K562 (cell line): ENCODE measurements around the gene FUT2. TPM values are rescaled to one million over a fixed set of nuclear protein-coding genes. Genes with fewer than 3 reads are reported as not detected.

Experiments used
- ATAC-seq: fragments of 200-7000 bp; cut with Tn5 transposase; 3 replicates; pipeline ENCODE4 v1.9.1; 2020; ENCODE audit warnings: moderate library complexity
- BruUV-seq: library from RNA; stranded (reverse); fragments of 400-500 nt; replicated peaks from 2 replicates; lab custom pipeline; 2021; lab: Mats Ljungman, UMichigan
- CTCF ChIA-PET: fragments of 300-600 bp; formaldehyde crosslinking; extraction: SDS; loops from one replicate; lab custom pipeline; 2021; ENCODE audit warnings: low intra/inter-chr PET ratio; lab: Yijun Ruan, JAX
- POLR2A ChIA-PET: fragments of 300-600, 350-650 bp; sonication (Branson Sonifier 250); formaldehyde crosslinking; extraction: SDS; loops from one replicate; lab custom pipeline; 2021; ENCODE audit warnings: antibody characterized with exemption, inconsistent platforms; lab: Yijun Ruan, JAX
- DNase-seq, 4 experiments: peaks; one replicate each; pipeline versions ENCODE4 v3.0.0 to v3.0.0-alpha.2; 2011 to 2018; ENCODE audit warnings: low spot score in 3 of 4, mixed read lengths in 3 of 4; ENCODE audit errors: extremely low read depth in 1 of 4
- FAIRE-seq: peaks from 2 replicates; lab custom pipeline; 2011; peaks lifted over from hg19 to GRCh38; lab: Jason Lieb, UNC
- H2AFZ ChIP-seq: 2 replicates; pipeline ENCODE4 v1.6.0; 2011; ENCODE audit warnings: low read depth, low read length, control low read depth, inconsistent platforms
- H3K27ac ChIP-seq: fragments of 200-600 bp; 3 replicates; pipeline ENCODE4 v1.8.0; 2011; ENCODE audit warnings: low read depth, mild to moderate bottlenecking, control low read depth, inconsistent platforms, low read length, moderate library complexity, mixed read lengths; ENCODE audit errors: extremely low read depth
- H3K27me3 ChIP-seq, 2 experiments: fragments of 300-600 bp in 1 of 2; 2 replicates in 1 of 2; 3 replicates in 1 of 2; pipeline versions ENCODE4 v1.6.0 to v1.8.0; 2011; ENCODE audit warnings: inconsistent platforms in 2 of 2, low read length in 2 of 2, mild to moderate bottlenecking in 1 of 2, mixed read lengths in 1 of 2, moderate library complexity in 1 of 2; ENCODE audit not compliant: control insufficient read depth in 2 of 2, insufficient read depth in 2 of 2
- H3K36me3 ChIP-seq: fragments of 300-600 bp; 3 replicates; pipeline ENCODE4 v1.8.0; 2011; ENCODE audit warnings: mild to moderate bottlenecking, low read length, inconsistent platforms; ENCODE audit not compliant: control insufficient read depth, insufficient read depth
- H3K4me1 ChIP-seq, 2 experiments: fragments of 200-600 bp in 1 of 2; replicated peaks in 1 of 2; 2 replicates in 1 of 2; 3 replicates in 1 of 2; pipeline versions ENCODE4 v1.5.1 to v1.8.0; 2011; ENCODE audit warnings: inconsistent platforms in 2 of 2, low read length in 2 of 2, mild to moderate bottlenecking in 1 of 2, mixed read lengths in 1 of 2, moderate library complexity in 1 of 2; ENCODE audit not compliant: control insufficient read depth in 2 of 2, insufficient read depth in 2 of 2
- H3K4me2 ChIP-seq: 2 replicates; pipeline ENCODE4 v1.6.1; 2011; ENCODE audit warnings: low read length, control low read depth, inconsistent platforms, mixed read lengths; ENCODE audit not compliant: insufficient read depth
- H3K4me3 ChIP-seq: fragments of 200-600 bp; sonication (generic), shearing (Covaris generic); 2 replicates; pipeline ENCODE4 v1.5.1; 2016; ENCODE audit warnings: control low read depth, inconsistent platforms
- H3K79me2 ChIP-seq: fragments of 200-600 bp; 3 replicates; pipeline ENCODE4 v1.8.0; 2011; ENCODE audit warnings: low read length, inconsistent platforms; ENCODE audit not compliant: control insufficient read depth, insufficient read depth
- H3K9ac ChIP-seq, 2 experiments: 2 replicates each; pipeline versions ENCODE4 v1.6.0 to v1.6.1; 2011; ENCODE audit warnings: low read depth in 2 of 2, low read length in 2 of 2, control low read depth in 1 of 2, inconsistent platforms in 1 of 2, mild to moderate bottlenecking in 1 of 2, mixed read lengths in 1 of 2; ENCODE audit not compliant: insufficient read depth in 1 of 2
- H3K9me1 ChIP-seq: one replicate; pipeline ENCODE4 v1.6.0; 2011; ENCODE audit warnings: inconsistent platforms, mild to moderate bottlenecking, low read length, moderate library complexity; ENCODE audit not compliant: control insufficient read depth, insufficient read depth
- H3K9me3 ChIP-seq: replicated peaks from 2 replicates; pipeline ENCODE4 v1.5.1; 2011; ENCODE audit warnings: low read depth, low read length, inconsistent platforms; ENCODE audit not compliant: control insufficient read depth, insufficient read depth
- H4K20me1 ChIP-seq: replicated peaks from 2 replicates; pipeline ENCODE4 v1.6.1; 2011; ENCODE audit warnings: low read length, inconsistent platforms, mixed read lengths; ENCODE audit not compliant: control insufficient read depth, insufficient read depth
- AFF1 ChIP-seq, 2 experiments: fragments of 450-650 bp; IDR thresholded peaks; 2 replicates each; pipeline ENCODE4 v1.6.1; 2018; ENCODE audit warnings: mild to moderate bottlenecking in 2 of 2, low read depth in 1 of 2; ENCODE audit not compliant: partially characterized antibody in 2 of 2
- ATF2 ChIP-seq: sonication (generic); formaldehyde crosslinking; IDR thresholded peaks from 2 replicates; pipeline ENCODE4 v1.8.1; 2022; ENCODE audit warnings: missing genetic modification reagents
- ATF6 ChIP-seq: sonication (generic); formaldehyde crosslinking; IDR thresholded peaks from 2 replicates; pipeline ENCODE4 v1.4.0; 2020; ENCODE audit warnings: mild to moderate bottlenecking, missing genetic modification reagents
- ERF ChIP-seq: fragments of 450-650 bp; formaldehyde crosslinking; IDR thresholded peaks from 2 replicates; pipeline ENCODE4 v1.4.0; 2020; ENCODE audit warnings: mild to moderate bottlenecking, mixed read lengths
- KHSRP ChIP-seq: fragments of 450-650 bp; IDR thresholded peaks from 2 replicates; pipeline ENCODE4 v1.6.1; 2017
- TFAP4 ChIP-seq: sonication (generic); formaldehyde crosslinking; IDR thresholded peaks from 2 replicates; pipeline ENCODE4 v1.8.0; 2022; ENCODE audit warnings: missing genetic modification reagents, mild to moderate bottlenecking, moderate library complexity, borderline replicate concordance
- ZBTB5 ChIP-seq: fragments of 450-650 bp; IDR thresholded peaks from 2 replicates; pipeline ENCODE4 v1.6.1; 2017; ENCODE audit warnings: antibody characterized with exemption
- WGBS: fragments of 100-300 bp; shearing (Covaris generic); methylation state at CpG from one replicate; pipeline ENCODE4 v1.1.6; 2016; ENCODE audit warnings: low coverage, mixed read lengths; ENCODE audit not compliant: insufficient coverage; ENCODE audit errors: missing lambda C conversion rate; 5-methylcytosine and 5-hydroxymethylcytosine counted together
- in situ Hi-C: fragments of 300-500 bp; cut with MboI; formaldehyde crosslinking; loops from 4 replicates; pipeline ENCODE4 v1.15.0; 2018; ENCODE audit warnings: inconsistent platforms, mixed read lengths
- intact Hi-C: fragments of 100-400 bp; cut with micrococcal nuclease; formaldehyde crosslinking; loops from 2 replicates; pipeline ENCODE4 v1.14.2; 2022
- polyA plus RNA-seq, 8 experiments: library from polyadenylated mRNA; depleted of rRNA in 4 of 8; stranded (reverse) in 5 of 8; unstranded in 3 of 8; fragments of >200 nt; fragmentation: Nextera tagmentation in 2 of 8; fragmentation: Illumina TruSeq in 1 of 8; extraction: Ambion mirVana in 2 of 8; extraction: Trizol in 1 of 8; gene quantifications; 2 replicates each; pipeline versions ENCODE4 v1.2.1 to v1.2.3, GENCODE V29; 2011 to 2014; ENCODE audit warnings: inconsistent platforms in 1 of 8, missing spikeins in 1 of 8
- total RNA-seq, 7 experiments: library from RNA; depleted of rRNA in 6 of 7; stranded (reverse); fragments of >200 nt in 6 of 7; fragmentation: Illumina TruSeq in 2 of 7; extraction: Trizol in 2 of 7; gene quantifications; 2 replicates each; pipeline versions ENCODE4 v1.2.1 to v1.2.3, GENCODE V29; 2011 to 2021; ENCODE audit warnings: low replicate concordance in 1 of 7

Gene FUT2
- total and polyA plus RNA-seq, 9 of the 15 experiments (the other 6 are each of a cell fraction or from before 2014, with no cell fraction given) = 0.03 to 0.04 TPM; not detected in 7

GRCh38 chr19:48746738-48747575, 51.2 kb downstream of the FUT2 start, which contains the start of gene IZUMO1:
Gene IZUMO1, minus strand, starts transcription at chr19:48746909. Its CDS starts 1,050 bp downstream, at chr19:48745859.
- ChIA-PET CTCF (no interaction called here), POLR2A (interaction anchor here (0.6 to 1.7 kb wide), 14 partner anchors 8 to 495 kb away, joined by 3 to 10 read pairs (median 4); partner anchors contain the start of genes FGF21, RPL18 and SPHK2)
- peak within 1 kb of the TSS; percentile 93 for H3K4me2 ChIP-seq
- H3K4me1 ChIP-seq = peaks cover 30 to 45% of the 10 kb centered on the region in 2 experiments
- H4K20me1 ChIP-seq = no peaks in the 10 kb centered on the region
- no peaks in the 10 kb centered on the region for H3K9me3 ChIP-seq
- peak; percentile 92 for FAIRE-seq
- peak within 1 kb of the TSS; percentile 76 for H3K27ac ChIP-seq
- peak within 1 kb of the TSS; percentile 51 for H3K4me3 ChIP-seq
- H3K79me2 ChIP-seq = peaks cover 27% of the 10 kb centered on the region
- peak; percentile 75 to 94 (median 82) for DNase-seq
- H3K9me1 ChIP-seq = no peaks in the 10 kb centered on the region
- in situ Hi-C loops = no loop called here
- BruUV-seq = no TSS peak
- H3K36me3 ChIP-seq = peaks cover 22% of the 10 kb centered on the region; the same call in 1 of the 3 replicates
- ATAC-seq = peak; percentile 89
- H3K9ac ChIP-seq = peak within 1 kb of the TSS; percentile 60 to 82
- no peaks in the 10 kb centered on the region for H3K27me3 ChIP-seq
- intact Hi-C loops = no loop called here
- H2AFZ ChIP-seq = peak within 1 kb of the TSS; percentile 94
- 22% methylated on average over 29 of the region's 31 CpGs for WGBS
- TF ChIP-seq KHSRP (peak; percentile 62), TFAP4 (CRISPR knock-in tag) (peak; percentile 44), AFF1 (IDR thresholded peaks at IDR 0.05; ENCODE audit: low read depth in 1 of 2, partially characterized antibody in 2 of 2) (peak; percentile 71 to 99), ERF (CRISPR knock-in tag) (no peak), ZBTB5 (no peak), ATF2 (CRISPR knock-in tag) (no peak), ATF6 (no peak)
